WTC11 (cell line): Measurements from ENCODE around the gene LOXL1. TPM values are rescaled to one million over a fixed set of nuclear protein-coding genes. Genes with fewer than 3 reads are reported as not detected.

Experiments
- ATAC-seq: fragments of 200-7000 bp; cut with Tn5 transposase; 2 replicates; pipeline ENCODE4 v1.10.0; 2021; ENCODE audit warnings: mild to moderate bottlenecking, moderate library complexity
- CTCF ChIA-PET: fragments of 300-600 bp; sonication (Branson Sonifier 250); formaldehyde crosslinking; loops from one replicate; lab custom pipeline; 2021; ENCODE audit warnings: antibody characterized with exemption; lab: Charles Lee
- POLR2A ChIA-PET: fragments of 350-600 bp; sonication (Branson Sonifier 250); formaldehyde crosslinking; loops from one replicate; lab custom pipeline; 2021; ENCODE audit warnings: antibody characterized with exemption; lab: Charles Lee
- DNase-seq: peaks from one replicate; pipeline ENCODE4 v3.0.0; 2021; ENCODE audit warnings: low spot score
- H3K27ac Mint-ChIP-seq: 2 replicates; pipeline ENCODE4 v1.8.0; 2021; ENCODE audit warnings: mixed read lengths
- H3K27me3 Mint-ChIP-seq: 2 replicates; pipeline ENCODE4 v1.8.0; 2021; ENCODE audit warnings: low read depth, mild to moderate bottlenecking, moderate library complexity, mixed read lengths
- H3K36me3 Mint-ChIP-seq: 2 replicates; pipeline ENCODE4 v1.8.0; 2021; ENCODE audit warnings: mixed read lengths
- H3K4me1 Mint-ChIP-seq: 2 replicates; pipeline ENCODE4 v1.8.0; 2022; ENCODE audit warnings: mixed read lengths
- H3K4me3 Mint-ChIP-seq: 2 replicates; pipeline ENCODE4 v1.8.0; 2021; ENCODE audit warnings: mild to moderate bottlenecking, moderate library complexity, mixed read lengths
- H3K9me3 Mint-ChIP-seq: 2 replicates; pipeline ENCODE4 v1.8.0; 2021; ENCODE audit warnings: mixed read lengths
- CBFB ChIP-seq: sonication (generic); formaldehyde crosslinking; IDR thresholded peaks from 2 replicates; pipeline ENCODE4 v1.8.1; 2022; ENCODE audit warnings: mild to moderate bottlenecking, low read depth, missing genetic modification reagents
- ESRRA ChIP-seq: sonication (generic); formaldehyde crosslinking; IDR thresholded peaks from 2 replicates; pipeline ENCODE4 v1.8.1; 2022; ENCODE audit warnings: mild to moderate bottlenecking, missing genetic modification reagents, borderline replicate concordance
- FOXJ3 ChIP-seq: sonication (generic); formaldehyde crosslinking; IDR thresholded peaks from 2 replicates; pipeline ENCODE4 v1.9.0; 2021; ENCODE audit warnings: missing genetic modification reagents, mild to moderate bottlenecking, borderline replicate concordance
- FOXP1 ChIP-seq: sonication (generic); formaldehyde crosslinking; IDR thresholded peaks from 2 replicates; pipeline ENCODE4 v1.8.0; 2022; ENCODE audit warnings: missing genetic modification reagents, mild to moderate bottlenecking, moderate library complexity, borderline replicate concordance
- GRHL2 ChIP-seq: fragments of 250-450 bp; sonication (Bioruptor Pico); IDR thresholded peaks from 2 replicates; pipeline ENCODE4 v1.8.0; 2022; ENCODE audit warnings: mild to moderate bottlenecking, moderate library complexity; ENCODE audit not compliant: insufficient replicate concordance, severe bottlenecking
- IRF2 ChIP-seq: sonication (generic); formaldehyde crosslinking; IDR thresholded peaks from 2 replicates; pipeline ENCODE4 v1.8.0; 2022; ENCODE audit warnings: low read depth, missing genetic modification reagents, borderline replicate concordance
- NR1H2 ChIP-seq: sonication (generic); formaldehyde crosslinking; IDR thresholded peaks from 2 replicates; pipeline ENCODE4 v1.9.0; 2021; ENCODE audit warnings: mild to moderate bottlenecking, moderate library complexity, missing genetic modification reagents
- OVOL2 ChIP-seq: fragments of 250-450 bp; sonication (Bioruptor Pico); IDR thresholded peaks from 2 replicates; pipeline ENCODE4 v1.9.0; 2021; ENCODE audit warnings: mild to moderate bottlenecking, borderline replicate concordance
- SP1 ChIP-seq: sonication (generic); formaldehyde crosslinking; conservative IDR thresholded peaks from 2 replicates; pipeline ENCODE4 v1.8.1; 2022; ENCODE audit warnings: missing genetic modification reagents
- ZNF121 ChIP-seq: sonication (generic); formaldehyde crosslinking; IDR thresholded peaks from 2 replicates; pipeline ENCODE4 v1.8.0; 2023; ENCODE audit warnings: missing genetic modification reagents
- ZNF671 ChIP-seq: fragments of 250-450 bp; sonication (Bioruptor Pico); IDR thresholded peaks from 2 replicates; pipeline ENCODE4 v1.8.0; 2021; ENCODE audit warnings: mild to moderate bottlenecking
- total RNA-seq: library from RNA; stranded (reverse); gene quantifications from 3 replicates; pipeline ENCODE4 v1.2.3, GENCODE V29; 2021
- TF ChIP-seq, protein P1 (sequence below): sonication (generic); formaldehyde crosslinking; IDR thresholded peaks from 2 replicates; pipeline ENCODE4 v1.8.0; 2022; ENCODE audit warnings: mild to moderate bottlenecking, missing genetic modification reagents
- TF ChIP-seq, protein P2 (sequence below): sonication (generic); formaldehyde crosslinking; IDR thresholded peaks from 2 replicates; pipeline ENCODE4 v1.8.1; 2023; ENCODE audit warnings: mild to moderate bottlenecking, moderate library complexity, missing genetic modification reagents
- TF ChIP-seq, protein P3 (sequence below): sonication (generic); formaldehyde crosslinking; IDR thresholded peaks from 2 replicates; pipeline ENCODE4 v1.8.1; 2023; ENCODE audit warnings: mild to moderate bottlenecking, missing genetic modification reagents, borderline replicate concordance
- TF ChIP-seq, protein P4 (sequence below): fragments of 250-450 bp; sonication (Bioruptor Pico); IDR thresholded peaks from 2 replicates; pipeline ENCODE4 v1.8.0; 2021; ENCODE audit warnings: mild to moderate bottlenecking
- TF ChIP-seq, protein P5 (sequence below): sonication (generic); formaldehyde crosslinking; IDR thresholded peaks from 2 replicates; pipeline ENCODE4 v1.8.0; 2022; ENCODE audit warnings: mild to moderate bottlenecking, missing genetic modification reagents

LOXL1 gene
- total RNA-seq, 1 experiment from 2014 or later: 10.6 TPM

DNA sequence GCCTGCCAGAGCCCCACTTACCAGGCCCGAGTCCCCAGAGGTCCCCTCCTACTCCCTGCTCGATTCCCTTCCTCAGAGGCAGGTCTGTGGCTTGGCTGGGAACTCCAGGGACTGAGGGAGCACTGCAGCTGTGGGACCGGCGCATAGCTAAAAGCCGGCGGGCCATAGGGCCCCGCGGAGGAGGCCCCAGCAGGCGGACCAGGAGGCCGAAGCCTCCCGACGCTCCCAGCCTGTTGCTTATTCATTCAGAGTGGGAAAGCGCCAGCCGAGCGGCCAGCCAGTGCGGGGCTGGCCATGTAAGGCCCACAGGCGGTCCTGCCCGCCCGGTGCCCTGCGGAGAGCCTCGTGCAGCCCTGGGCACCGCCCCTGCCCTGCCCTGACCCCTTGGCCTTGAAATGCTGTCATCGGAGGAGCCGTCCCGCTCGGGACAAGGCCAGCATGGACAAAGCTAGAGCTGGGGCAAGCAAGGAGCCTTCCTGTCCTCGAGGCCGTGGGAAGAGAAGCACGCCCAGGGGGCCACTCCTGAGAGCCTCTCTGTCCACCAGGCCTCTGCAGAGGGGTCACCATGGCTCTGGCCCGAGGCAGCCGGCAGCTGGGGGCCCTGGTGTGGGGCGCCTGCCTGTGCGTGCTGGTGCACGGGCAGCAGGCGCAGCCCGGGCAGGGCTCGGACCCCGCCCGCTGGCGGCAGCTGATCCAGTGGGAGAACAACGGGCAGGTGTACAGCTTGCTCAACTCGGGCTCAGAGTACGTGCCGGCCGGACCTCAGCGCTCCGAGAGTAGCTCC lies at the start of gene LOXL1 (continued):
- TF ChIP-seq ZNF121 (CRISPR knock-in tag) (no peak), IRF2 (CRISPR knock-in tag) (no peak), FOXP1 (CRISPR knock-in tag) (0 out of 2 replicates have a peak, but pooled peaks have one; percentile 41), ESRRA (CRISPR knock-in tag) (no peak), CBFB (CRISPR knock-in tag) (no peak), FOXJ3 (CRISPR knock-in tag) (no peak), SP1 (CRISPR knock-in tag) (no peak; the same call in 1 of the 2 replicates)
- TF ChIP-seq, protein P1, sequence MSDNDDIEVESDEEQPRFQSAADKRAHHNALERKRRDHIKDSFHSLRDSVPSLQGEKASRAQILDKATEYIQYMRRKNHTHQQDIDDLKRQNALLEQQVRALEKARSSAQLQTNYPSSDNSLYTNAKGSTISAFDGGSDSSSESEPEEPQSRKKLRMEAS (CRISPR knock-in tag): peak; percentile 40
- TF ChIP-seq, all 79 proteins: peak for 12

DNA sequence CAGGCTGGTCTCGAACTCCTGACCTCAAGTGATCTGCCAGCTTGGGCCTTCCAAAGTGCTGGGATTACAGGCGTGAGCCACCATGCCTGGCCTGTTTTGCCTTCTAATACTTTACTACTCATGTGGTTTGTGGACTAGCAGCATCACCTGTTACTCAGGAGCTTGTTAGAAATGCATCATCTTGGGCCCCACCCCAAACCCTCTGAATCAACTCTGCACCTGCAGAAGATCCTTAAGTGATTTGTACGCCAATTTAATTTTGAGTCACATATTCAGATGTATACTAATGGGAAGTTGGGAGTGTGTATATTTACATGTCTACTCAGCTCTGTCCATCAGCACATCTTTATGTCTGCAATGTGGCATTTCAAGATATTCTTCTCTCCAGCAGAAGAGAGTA lies 46.8 kb upstream of the LOXL1 start:
- Mint-ChIP-seq H3K4me1 (peaks cover 10% of the 10 kb centered on the region), H3K27me3 (no peaks in the 10 kb centered on the region), H3K4me3 (no peak overlapping the region), H3K36me3 (no peaks in the 10 kb centered on the region), H3K9me3 (no peaks in the 10 kb centered on the region), H3K27ac (no peak overlapping the region)
- TF ChIP-seq NR1H2 (CRISPR knock-in tag): no peak
- TF ChIP-seq, protein P2, sequence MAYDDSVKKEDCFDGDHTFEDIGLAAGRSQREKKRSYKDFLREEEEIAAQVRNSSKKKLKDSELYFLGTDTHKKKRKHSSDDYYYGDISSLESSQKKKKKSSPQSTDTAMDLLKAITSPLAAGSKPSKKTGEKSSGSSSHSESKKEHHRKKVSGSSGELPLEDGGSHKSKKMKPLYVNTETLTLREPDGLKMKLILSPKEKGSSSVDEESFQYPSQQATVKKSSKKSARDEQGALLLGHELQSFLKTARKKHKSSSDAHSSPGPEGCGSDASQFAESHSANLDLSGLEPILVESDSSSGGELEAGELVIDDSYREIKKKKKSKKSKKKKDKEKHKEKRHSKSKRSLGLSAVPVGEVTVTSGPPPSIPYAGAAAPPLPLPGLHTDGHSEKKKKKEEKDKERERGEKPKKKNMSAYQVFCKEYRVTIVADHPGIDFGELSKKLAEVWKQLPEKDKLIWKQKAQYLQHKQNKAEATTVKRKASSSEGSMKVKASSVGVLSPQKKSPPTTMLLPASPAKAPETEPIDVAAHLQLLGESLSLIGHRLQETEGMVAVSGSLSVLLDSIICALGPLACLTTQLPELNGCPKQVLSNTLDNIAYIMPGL (CRISPR knock-in tag): no peak
- TF ChIP-seq ZNF671 (CRISPR knock-in tag): no peak
- no peak for TF ChIP-seq OVOL2 (CRISPR knock-in tag)
- ChIA-PET POLR2A (no interaction called here), CTCF (no interaction called here)
- ATAC-seq (no peak), DNase-seq (no peak)

DNA sequence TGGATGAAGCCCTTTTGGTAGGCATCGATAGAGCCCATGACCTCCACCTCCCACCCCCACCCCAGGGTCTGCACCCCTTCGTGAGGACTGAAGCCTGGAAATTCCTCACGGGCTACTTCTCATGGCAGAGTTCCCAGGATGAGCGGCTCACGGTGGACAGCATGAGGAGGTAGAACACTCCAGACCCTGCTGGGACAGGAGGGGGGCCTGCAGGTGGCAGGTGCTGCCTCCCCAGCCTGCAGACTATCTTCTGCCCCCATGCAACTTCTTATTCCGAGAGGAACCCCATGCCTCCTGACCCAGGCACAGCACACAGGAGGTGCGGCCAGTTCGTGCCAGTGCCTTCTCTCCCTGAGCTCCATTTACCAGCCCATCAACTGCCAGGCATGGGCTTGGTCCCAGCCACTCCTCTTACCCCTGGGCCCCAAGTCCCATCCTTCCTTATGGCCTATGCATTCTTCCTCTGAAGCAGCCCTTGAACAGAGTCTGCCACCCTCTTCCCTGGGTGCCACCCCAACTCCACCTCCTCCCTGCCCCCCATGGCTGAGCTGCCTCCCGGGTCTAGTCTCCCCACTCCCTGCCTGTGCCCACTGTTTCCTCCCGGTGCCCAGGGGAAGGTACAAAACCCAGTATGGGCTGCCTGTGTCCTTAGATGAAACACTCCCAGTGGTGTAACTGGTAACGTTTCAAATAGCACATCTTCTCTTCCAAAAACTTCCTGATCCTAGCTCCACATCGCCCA lies 44.5 kb upstream of the LOXL1 start:
- H3K4me1 Mint-ChIP-seq: peaks cover 3% of the 10 kb centered on the region; the same call in 1 of the 2 replicates
- no peaks in the 10 kb centered on the region for H3K9me3 Mint-ChIP-seq
- POLR2A ChIA-PET: no interaction called here
- no peak overlapping the region for H3K4me3 Mint-ChIP-seq
- TF ChIP-seq GRHL2 (CRISPR knock-in tag) (no peak), OVOL2 (CRISPR knock-in tag) (no peak)
- TF ChIP-seq, protein P3, sequence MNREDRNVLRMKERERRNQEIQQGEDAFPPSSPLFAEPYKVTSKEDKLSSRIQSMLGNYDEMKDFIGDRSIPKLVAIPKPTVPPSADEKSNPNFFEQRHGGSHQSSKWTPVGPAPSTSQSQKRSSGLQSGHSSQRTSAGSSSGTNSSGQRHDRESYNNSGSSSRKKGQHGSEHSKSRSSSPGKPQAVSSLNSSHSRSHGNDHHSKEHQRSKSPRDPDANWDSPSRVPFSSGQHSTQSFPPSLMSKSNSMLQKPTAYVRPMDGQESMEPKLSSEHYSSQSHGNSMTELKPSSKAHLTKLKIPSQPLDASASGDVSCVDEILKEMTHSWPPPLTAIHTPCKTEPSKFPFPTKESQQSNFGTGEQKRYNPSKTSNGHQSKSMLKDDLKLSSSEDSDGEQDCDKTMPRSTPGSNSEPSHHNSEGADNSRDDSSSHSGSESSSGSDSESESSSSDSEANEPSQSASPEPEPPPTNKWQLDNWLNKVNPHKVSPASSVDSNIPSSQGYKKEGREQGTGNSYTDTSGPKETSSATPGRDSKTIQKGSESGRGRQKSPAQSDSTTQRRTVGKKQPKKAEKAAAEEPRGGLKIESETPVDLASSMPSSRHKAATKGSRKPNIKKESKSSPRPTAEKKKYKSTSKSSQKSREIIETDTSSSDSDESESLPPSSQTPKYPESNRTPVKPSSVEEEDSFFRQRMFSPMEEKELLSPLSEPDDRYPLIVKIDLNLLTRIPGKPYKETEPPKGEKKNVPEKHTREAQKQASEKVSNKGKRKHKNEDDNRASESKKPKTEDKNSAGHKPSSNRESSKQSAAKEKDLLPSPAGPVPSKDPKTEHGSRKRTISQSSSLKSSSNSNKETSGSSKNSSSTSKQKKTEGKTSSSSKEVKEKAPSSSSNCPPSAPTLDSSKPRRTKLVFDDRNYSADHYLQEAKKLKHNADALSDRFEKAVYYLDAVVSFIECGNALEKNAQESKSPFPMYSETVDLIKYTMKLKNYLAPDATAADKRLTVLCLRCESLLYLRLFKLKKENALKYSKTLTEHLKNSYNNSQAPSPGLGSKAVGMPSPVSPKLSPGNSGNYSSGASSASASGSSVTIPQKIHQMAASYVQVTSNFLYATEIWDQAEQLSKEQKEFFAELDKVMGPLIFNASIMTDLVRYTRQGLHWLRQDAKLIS (CRISPR knock-in tag): no peak
- TF ChIP-seq, protein P4, sequence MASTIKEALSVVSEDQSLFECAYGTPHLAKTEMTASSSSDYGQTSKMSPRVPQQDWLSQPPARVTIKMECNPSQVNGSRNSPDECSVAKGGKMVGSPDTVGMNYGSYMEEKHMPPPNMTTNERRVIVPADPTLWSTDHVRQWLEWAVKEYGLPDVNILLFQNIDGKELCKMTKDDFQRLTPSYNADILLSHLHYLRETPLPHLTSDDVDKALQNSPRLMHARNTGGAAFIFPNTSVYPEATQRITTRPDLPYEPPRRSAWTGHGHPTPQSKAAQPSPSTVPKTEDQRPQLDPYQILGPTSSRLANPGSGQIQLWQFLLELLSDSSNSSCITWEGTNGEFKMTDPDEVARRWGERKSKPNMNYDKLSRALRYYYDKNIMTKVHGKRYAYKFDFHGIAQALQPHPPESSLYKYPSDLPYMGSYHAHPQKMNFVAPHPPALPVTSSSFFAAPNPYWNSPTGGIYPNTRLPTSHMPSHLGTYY (CRISPR knock-in tag): no peak
- TF ChIP-seq, protein P5, sequence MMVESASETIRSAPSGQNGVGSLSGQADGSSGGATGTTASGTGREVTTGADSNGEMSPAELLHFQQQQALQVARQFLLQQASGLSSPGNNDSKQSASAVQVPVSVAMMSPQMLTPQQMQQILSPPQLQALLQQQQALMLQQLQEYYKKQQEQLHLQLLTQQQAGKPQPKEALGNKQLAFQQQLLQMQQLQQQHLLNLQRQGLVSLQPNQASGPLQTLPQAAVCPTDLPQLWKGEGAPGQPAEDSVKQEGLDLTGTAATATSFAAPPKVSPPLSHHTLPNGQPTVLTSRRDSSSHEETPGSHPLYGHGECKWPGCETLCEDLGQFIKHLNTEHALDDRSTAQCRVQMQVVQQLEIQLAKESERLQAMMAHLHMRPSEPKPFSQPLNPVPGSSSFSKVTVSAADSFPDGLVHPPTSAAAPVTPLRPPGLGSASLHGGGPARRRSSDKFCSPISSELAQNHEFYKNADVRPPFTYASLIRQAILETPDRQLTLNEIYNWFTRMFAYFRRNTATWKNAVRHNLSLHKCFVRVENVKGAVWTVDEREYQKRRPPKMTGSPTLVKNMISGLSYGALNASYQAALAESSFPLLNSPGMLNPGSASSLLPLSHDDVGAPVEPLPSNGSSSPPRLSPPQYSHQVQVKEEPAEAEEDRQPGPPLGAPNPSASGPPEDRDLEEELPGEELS (CRISPR knock-in tag): no peak
- TF ChIP-seq, all 79 proteins: peak for 0
- CTCF ChIA-PET: interaction anchor here (0.7 to 1.6 kb wide), 5 partner anchors 8 to 87 kb away, joined by 3 to 4 read pairs (median 4); partner anchors contain the start of gene TBC1D21
- DNase-seq (no peak), ATAC-seq (no peak)
- Mint-ChIP-seq H3K27ac (no peak overlapping the region), H3K27me3 (no peaks in the 10 kb centered on the region), H3K36me3 (no peaks in the 10 kb centered on the region)
